Activated effector memory CD4-positive, alpha-beta T cell treated with Interleukin-2 at 50 U/mL for 16 hours (primary cell): ENCODE results near the gene PHACTR3.

ENCODE experiments used
- DNase-seq: peaks from one replicate; pipeline ENCODE4 v3.0.0-alpha.2; 2020

Gene PHACTR3

DNA sequence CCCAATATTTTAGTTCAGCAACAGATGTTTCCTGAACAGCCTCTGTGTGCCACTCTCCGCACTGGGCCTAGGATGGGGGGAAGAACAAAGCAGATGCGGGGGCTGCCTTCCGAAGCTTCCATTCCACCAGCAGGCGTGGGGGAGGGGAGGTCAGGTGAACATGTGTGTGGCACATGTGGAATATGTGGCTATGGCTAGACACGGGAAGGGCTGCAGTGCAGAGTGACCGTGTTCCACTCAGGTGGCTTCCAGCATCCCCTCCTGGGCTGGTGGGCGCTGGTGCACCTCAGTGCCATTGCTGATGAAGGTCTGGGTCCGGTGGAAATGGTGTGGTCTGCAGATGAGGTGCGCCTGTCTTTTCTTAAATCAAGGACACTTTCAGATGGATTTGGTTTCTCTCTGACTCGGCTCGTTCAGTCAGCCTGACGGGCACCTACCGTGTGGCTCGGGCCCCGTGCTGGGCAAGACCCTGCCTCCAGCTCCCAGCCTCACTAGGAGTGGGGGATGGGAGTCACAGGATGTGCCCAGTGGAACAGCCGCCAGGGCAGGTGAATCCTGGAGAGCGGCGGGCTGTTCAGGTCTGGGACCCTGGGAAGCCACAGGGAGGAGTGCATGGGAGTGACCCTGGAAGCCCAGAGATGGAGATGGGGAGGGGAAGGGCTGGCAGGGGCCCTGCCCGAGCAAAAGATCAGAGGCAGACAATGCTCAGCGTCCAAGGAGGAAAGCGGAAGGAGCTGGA, 218.1 kb downstream of the PHACTR3 start:
- DNase-seq, result no peak

DNA sequence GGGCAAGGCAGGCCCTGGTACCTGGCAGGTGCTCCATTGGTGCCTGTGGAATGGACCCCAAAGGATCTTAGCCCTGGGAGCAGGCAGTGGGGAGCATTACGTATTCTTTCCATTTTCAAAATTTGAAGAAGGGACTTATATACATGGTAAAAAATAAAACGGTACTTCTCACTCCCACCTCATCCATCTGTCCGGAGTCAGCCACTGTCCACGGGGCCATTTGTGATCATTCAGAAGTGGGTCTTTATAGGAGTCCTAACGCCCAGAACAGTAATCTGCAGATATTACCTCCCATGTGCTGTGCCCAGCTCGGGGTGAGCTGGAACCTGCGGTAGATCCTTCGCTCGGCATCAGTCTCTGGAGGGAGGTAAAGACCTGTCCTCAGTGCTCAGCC, 218.7 kb downstream of the PHACTR3 start:
- DNase-seq, result no peak

DNA sequence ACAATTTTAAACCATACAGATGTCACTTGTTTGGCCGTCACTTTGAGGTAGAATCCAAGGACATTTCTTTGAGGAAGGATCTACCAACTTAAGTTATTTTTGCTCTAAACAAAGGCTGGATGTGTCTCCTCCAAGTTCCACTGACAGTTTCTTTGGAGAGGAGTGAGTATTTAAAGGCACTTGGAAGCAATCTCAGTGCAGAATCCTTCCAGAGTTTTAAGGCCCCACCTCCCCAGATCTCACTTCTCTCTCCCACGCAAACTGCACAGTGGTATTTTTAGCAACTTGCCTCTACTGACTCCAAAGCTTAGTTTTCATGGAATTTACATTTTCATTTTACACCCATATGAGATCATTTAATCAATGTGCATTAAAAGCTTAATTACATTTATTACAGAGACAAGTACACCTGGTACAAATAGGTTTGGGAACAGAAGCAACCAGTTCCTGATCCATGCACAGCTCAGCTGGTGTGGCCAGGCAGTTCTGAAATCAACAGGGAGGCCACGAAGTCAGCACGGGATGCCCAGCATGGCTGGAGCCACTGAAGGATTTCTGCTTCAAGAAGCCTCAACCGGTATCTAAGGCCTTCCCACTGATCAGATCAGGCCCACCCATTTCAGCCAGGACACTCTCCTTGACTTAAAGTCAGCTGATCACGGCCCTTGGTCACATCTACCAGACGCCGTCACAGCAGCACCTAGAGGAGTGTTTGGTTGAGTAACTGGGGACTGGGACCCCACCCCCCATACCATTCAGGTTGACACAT, 219.3 kb downstream of the PHACTR3 start:
- DNase-seq, result no peak

DNA sequence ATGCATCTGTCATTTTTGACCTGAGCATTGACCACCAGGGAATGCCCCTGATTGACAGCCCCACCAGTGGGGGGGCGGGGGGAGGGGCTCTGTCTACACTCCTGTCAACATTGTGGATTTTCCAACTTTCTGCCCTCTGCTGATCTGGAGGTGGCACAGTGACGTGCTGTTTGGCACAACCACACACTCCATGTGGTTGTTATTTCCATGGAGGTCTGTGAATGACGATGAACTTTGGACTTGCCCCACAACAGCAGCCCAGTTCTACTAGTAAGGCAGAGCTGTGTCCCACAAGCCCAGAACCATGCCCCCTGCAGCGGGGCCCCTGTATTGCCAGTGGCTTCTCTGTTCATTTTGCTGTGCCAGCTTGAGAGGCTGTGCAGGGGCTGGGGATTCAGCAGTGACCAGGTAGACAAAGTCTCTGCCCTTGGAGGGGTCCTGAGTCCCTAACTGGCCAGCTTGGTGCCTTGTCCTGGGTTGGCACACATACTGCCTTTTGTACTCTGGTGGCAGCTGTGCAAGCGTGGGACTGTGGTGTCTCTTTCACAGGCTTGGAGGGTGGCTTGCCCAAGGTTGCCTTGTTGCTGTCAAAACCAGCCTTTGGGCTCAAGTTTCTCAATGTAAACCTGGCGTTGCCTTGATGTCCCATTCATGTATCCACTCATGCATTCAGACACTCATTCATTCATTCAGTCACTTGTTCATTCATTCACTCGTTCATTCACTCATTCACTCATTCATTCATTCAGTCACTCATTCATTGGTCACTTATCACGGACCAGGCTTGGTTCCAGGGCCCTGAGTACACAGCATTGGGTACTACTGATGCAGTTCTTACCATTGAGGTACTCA, 220.6 kb downstream of the PHACTR3 start:
- DNase-seq, result no peak

DNA sequence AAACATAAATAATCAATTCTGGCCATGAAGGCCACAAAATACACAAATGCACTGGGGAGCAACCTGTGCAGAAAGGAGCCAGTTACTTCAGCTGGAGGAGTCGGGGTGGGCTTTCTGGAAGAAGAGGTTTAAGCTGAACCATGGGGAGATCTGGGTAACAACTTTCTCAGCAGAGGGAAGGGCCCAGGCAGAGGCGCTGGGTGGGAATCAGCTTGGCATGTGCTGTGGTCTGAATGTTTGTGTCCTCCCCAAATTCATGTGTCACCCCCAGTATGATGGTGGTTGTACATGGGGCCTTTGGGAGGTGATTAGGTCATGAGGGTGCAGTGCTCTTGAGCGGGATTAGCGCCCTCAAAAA, 221.2 kb downstream of the PHACTR3 start:
- no peak for DNase-seq

DNA sequence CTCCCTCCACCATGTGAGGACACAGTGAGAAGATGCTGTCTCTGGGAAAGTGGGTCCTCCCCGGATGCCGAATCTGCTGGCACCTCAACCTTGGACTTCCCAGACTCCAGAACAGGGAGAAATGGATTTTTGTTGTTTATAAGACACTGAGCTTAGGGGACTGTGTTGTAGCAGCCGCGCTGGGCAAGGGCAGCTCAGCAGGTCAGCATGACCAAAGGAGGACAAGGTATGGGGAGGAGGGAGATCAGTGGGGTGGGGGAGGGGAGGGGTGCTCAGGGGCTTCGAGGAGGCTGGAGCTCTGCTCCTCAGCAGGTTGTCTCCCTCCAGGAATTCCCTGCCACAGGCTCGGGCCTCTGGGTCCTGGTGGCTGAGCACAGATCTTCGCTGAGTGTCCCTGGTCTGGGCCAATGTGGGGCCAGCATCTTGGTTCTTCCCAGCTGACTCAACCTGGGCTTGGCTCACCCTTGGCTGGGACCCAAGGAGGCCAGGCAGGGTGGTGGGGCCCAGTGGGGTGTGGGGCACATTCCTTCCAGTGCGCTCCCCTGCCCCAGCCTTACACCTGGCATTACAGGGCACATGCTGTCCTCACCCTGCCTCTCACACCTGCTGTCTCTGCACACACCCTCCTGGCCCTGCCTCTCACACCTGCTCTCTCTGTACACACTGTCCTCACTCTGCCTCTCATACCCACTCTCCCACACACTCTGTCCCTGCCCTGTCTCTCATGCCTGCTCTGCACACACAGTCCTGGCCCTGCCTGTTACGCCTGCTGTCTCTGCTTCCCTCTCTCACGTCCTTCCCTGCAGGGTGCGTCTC, 221.8 kb downstream of the PHACTR3 start:
- DNase-seq, result no peak

DNA sequence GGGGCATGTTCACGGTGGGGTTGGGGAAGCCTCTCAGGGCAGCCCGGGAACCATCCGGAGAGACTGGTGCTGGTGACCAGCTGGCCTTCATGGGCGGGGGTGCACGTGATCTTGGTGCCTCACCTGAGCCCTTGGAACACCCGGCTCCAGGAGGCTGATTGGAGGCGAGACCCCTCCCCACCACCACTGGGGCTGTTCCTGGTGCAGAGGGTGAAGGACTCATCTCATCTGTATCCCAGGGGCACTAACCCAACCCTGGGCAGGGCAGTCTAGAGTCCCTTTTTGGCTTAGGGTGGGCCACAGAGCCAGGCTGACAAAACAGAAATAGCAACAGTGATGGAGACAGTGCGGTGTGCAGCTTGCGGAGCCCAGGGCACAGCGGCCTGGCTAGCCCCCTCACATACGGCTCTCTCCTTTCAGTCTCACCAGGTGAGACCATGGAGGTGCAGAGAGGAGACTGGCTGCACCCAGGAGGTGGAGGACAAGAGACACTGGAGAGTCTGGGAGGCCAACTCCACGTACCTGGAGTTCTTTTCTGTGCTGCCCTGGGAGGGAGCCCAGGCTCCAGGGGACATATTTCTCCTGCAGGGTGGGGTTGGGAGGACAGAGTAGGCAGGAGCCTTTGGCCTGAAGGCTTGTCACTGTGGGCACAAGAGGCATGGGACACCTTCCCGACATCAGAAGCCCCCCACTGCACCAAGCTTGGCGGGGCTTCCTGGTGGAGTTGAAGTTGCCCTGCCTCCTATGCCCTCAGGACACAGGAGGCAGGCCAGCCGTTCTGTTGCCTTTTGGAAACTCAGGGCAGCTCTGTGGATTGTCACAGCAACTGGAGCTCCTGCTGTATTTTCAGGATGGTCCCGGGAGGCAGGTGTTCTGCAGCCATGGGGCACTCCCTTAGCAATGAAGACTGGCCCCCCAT, 223.1 kb downstream of the PHACTR3 start:
- DNase-seq, result no peak

DNA sequence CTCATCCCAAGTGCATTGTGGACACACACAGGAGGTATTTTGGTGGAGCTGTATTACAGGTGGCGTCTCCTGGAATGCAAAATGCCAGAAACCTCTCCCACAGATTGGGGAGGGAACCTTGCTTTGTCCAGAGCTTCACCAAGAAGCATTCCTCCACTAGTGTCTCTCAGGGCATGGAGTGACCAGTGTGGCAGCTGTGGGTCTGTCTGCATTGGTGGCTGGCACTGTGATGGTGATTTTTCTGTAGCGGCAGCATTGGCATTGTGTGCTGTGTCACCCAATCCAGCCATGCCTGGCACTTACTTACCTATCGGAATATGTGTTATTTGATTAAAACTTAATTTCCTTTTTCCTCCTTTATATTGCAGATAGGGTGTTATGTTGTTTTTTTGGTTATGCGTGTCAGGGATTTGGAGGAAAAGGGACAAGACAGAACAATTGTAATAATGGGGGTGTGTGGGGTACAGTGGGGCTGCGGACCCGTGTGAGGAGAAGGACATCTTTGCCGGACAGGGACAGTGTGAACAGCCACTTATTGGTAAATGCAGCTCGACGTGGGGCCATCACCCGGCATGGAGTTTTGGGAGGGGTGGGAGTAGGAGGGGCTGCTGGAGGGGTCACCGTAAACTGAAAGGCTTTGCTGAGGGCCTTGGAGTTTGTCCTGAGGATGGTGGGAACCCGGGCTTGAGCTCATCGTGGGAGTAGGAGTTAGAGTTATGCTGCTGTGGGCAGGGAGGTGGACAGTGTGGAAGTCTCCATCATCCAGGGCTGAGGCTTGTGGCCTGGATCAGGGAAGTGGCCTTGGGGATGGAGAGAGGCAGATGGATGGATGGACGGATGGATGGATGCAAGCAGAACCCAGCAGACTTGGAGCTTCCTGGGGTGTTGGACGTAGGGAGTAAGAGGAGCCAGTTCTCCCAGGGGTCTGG, 224.0 kb downstream of the PHACTR3 start:
- DNase-seq, result no peak

DNA sequence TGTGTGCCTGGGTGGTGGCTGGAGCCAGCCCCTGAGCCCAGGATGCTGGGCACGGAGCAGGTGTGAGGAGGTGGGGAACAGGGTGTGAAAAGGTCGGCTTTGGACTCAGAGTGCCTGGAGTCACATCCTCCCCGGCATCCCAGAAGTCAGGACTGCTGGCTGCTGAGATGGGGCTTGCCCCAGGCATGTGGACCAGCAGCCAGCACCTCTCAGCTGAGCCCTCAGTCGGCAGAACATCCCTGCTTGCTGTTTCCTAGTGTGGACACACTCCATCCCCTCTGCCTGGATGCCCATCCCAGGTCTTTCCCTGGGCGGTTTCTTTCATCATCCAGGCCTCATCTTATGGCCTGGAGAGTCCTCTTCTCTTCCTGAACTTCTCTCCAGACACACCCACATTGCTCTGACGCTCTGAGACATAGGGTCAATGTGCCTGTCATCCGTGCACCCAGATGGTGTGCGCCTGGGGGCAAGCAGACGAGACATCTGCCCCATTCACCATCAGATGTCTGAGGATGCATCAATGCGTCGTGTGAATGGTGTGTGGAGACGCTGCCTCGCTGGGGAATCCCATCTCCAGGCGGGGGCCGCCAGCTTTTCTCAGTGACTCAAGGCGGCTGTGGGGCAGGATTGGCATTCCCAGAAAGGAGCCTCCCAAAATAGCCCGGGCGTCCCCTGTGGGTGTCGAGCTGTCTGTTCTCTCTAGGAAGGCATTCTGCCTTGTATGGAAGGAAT, 224.9 kb downstream of the PHACTR3 start:
- DNase-seq, result no peak

DNA sequence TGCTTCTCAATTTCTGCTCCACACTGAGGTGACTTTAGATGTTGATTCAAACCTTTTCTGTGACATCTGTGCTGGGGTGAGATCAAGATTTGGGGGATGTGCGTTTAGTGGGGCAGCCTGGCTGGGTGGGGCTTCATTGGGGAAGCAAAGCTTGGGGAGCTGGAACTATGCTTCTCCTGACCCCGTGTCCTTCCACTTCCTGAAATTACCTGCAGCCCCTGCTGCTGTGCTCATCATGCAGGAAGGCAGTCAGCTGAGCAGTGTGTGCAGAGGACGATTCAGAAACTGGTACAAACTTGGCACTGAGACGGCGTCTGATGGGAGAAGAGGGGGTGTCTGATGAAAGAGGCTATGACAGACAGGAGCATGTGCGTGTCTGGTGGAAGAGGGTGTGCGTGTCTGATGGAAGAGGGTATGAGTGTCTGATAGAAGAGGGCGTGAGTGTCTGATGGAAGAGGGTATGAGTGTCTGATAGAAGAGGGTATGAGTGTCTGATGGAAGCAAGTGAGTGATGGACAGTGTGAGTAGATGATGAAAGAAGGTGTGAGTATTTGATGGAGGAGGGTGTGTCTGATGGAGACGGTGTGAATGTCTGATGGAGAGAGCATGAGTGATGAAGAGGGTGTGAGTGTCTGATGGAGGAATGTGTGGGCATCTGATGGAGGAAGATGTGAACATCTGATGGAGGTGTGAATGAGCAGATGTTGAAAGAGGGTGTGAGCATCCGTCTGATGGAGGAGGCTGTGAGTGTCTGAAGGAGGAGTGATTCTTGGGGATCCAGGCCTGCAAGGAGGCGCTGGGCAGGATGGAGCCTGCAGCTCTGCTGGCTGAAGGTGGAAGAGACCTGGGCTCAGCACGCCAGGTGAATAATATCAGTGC, 225.7 kb downstream of the PHACTR3 start:
- DNase-seq, result no peak

DNA sequence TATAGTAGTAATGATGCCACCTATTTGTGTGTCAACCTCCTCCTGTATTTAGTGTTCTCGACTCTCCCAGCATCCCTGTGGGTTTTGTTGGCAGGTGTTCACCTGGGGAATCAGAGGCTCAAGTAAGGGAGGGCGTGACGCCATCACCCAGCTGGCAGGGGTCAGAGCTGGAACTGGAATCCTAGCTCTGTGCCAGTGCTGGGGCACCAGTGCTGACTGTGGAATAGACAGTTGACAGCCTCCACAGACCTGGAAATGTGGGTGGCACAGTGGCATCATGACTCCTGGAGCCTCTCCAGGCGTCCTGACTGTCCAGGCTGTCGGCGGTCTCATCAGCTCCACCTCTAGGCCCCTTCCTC, 226.3 kb downstream of the PHACTR3 start:
- DNase-seq, result no peak

DNA sequence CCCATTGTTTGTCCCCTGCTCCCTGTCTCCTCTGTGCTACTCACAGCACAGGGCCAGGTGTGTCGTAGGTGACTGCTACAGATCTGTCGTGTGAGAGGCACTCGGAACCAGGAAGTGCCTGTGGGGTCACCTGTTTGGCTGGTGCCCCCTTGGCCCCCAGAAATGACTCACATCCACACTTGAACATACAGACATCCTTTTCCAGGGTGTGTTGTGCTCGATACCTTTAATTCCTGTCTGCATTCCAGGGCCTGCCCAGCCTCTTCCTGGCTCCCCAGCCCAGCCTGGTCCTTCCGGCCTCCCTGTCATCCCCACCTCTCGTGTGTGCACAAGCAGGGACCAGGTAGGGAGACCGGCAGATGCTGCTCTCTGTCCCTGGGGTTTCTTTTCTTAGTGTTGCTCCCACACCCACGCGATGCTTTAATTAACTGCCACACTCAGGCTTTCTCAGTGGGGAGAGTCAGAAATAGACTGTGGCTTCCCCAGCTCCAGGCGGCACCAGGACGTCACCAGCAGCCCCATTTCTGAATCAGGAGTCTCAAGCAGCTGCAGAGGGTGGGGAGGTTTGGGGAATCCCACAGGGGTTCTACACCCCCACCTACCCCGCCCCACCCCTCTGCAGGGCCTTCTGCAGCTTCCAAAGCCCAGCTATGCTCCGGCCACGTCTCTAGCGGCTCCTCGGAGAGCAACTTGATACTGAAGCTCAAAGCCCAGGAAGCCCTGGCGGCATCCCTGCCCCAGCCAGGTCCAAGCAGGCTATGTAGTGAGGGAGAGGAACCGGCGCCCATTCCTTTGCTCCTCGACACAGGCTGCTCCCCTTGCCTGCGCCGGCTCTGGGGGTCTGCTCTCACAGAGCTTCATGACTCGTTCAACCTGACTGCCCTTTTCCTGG, 226.9 kb downstream of the PHACTR3 start:
- DNase-seq, result no peak

DNA sequence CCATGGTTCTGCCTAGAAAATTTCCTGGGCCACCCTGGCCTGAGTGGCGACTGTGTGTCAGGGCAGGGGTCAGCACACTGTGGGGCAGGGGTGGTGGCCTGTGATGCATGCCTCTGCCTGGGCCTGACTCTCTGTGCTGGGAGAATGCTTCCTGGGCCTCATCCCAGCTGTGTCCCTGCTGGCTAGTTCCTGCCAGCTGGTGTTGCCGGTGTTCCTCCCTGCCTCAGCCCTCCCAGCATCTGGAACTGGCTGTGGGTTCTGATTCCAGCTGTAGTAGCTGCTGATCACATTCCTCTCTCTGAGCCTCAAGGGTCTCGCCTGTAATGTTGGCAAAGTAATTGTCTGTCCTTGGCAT, 227.6 kb downstream of the PHACTR3 start:
- DNase-seq, result no peak

DNA sequence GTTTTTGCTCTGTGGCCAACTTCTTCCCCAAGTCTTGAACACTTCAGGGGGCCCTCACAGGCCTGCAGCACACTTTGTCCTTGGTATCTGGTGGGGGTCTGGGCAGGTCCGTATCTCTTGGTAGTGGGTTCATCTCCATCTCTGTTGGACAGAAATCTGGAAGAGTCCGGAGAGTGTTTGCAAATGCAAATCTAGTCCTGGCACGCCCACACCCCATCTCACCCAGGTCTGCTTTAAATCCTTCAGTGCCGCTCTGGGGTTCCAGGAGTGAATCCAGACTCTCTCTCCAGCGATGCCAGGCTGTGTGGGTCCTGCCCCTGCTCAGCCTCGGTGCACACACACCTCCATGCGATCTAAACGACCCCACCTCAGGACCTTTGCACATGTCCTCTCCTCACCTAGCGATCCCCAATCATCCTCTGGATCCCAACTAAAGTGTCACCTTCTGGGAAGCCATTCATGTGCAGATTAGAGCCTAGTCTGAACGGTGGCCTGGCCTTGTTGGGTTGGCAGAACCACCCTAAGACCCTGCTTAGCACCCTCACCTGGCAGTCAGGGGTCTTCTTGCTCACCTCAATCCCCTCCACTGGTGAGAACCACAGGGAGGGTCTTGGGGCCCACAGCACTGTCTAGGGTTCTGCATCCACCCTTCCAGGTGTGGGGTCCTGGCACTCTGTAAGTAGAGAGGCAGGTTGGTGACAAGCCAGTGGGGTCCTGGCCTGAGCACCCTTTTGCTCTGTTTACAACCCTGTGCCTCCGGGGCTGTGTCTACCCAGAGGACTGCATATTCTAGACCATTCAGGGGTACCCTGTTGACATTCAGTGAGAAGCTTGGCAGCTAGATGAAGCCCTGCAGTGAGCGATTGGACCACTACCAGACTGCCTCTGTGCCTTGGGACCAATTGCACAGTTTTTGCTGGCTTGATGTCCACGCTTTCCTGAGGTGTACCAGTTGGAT, 228.3 kb downstream of the PHACTR3 start:
- no peak for DNase-seq

DNA sequence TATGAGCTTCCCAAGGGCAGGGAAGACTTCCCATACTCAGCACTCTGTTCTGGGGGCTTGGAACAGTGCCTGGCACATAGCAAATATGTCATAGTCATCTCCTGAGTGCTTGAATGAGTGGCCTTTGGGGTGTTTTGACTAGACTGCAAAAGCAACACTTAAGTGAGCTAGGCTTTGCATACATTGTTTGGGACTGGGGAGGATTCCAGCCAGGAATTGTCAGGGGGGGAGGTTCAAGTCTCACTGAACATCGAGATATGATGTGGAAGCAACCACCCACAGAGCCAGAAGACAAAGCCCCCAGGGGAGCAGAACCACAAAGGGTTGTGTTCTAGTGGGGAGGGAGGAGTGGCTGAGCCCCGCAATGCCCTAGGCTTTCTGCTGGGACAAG, 230.7 kb downstream of the PHACTR3 start:
- no peak for DNase-seq
